Gastroesophageal sphincter (tissue), 3 donors: ENCODE measurements around the gene TBPL2.

Experiments
- POLR2A ChIP-seq, 2 donors: fragments of 450-650 bp; IDR thresholded peaks; one replicate each; pipeline ENCODE4 v1.6.1; 2017; ENCODE audit warnings: antibody characterized with exemption in 2 of 2, mild to moderate bottlenecking in 2 of 2, moderate library complexity in 1 of 2
- POLR2AphosphoS5 ChIP-seq: sonication (generic); formaldehyde crosslinking; IDR thresholded peaks from one replicate; pipeline ENCODE4 v1.6.1; 2017; ENCODE audit warnings: antibody characterized with exemption
- TF ChIP-seq, protein P1 (sequence below), 4 experiments: fragments of 200-600 bp in 2 of 4; fragments of 450-650 bp in 2 of 4; sonication (generic) in 1 of 4; IDR thresholded peaks; one replicate each; pipeline ENCODE4 v1.5.1; 2017 to 2019; ENCODE audit warnings: antibody characterized with exemption in 4 of 4, mild to moderate bottlenecking in 2 of 4, moderate library complexity in 2 of 4

- TF ChIP-seq, protein P1, sequence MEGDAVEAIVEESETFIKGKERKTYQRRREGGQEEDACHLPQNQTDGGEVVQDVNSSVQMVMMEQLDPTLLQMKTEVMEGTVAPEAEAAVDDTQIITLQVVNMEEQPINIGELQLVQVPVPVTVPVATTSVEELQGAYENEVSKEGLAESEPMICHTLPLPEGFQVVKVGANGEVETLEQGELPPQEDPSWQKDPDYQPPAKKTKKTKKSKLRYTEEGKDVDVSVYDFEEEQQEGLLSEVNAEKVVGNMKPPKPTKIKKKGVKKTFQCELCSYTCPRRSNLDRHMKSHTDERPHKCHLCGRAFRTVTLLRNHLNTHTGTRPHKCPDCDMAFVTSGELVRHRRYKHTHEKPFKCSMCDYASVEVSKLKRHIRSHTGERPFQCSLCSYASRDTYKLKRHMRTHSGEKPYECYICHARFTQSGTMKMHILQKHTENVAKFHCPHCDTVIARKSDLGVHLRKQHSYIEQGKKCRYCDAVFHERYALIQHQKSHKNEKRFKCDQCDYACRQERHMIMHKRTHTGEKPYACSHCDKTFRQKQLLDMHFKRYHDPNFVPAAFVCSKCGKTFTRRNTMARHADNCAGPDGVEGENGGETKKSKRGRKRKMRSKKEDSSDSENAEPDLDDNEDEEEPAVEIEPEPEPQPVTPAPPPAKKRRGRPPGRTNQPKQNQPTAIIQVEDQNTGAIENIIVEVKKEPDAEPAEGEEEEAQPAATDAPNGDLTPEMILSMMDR (IDR thresholded peaks at IDR 0.05), result no peak
- TF ChIP-seq POLR2A (IDR thresholded peaks at IDR 0.05) (no peak), POLR2AphosphoS5 (no peak)
Observed at GRCh38 chr14:55450987-55451386, 10.6 kb upstream of the TBPL2 start.
